HEK293 (cell line): ENCODE measurements around the gene AKAP6.

ENCODE experiments used
- CTCF ChIP-seq: fragments of 450-650 bp; formaldehyde crosslinking; IDR thresholded peaks from 2 replicates; pipeline ENCODE4 v1.5.1; 2016; ENCODE audit warnings: missing biosample characterization, missing genetic modification characterization
- SALL2 ChIP-seq: fragments of 450-650 bp; formaldehyde crosslinking; IDR thresholded peaks from 2 replicates; pipeline ENCODE4 v1.5.0; 2017; ENCODE audit warnings: missing biosample characterization, mild to moderate bottlenecking, missing genetic modification characterization, borderline replicate concordance
- ZNF140 ChIP-seq: fragments of 450-650 bp; formaldehyde crosslinking; IDR thresholded peaks from 2 replicates; pipeline ENCODE4 v1.5.1; 2016; ENCODE audit warnings: missing biosample characterization, missing genetic modification characterization
- ZNF184 ChIP-seq: fragments of 450-650 bp; IDR thresholded peaks from 2 replicates; pipeline ENCODE4 v1.5.1; 2018; ENCODE audit warnings: missing biosample characterization, mild to moderate bottlenecking, missing genetic modification characterization

DNA sequence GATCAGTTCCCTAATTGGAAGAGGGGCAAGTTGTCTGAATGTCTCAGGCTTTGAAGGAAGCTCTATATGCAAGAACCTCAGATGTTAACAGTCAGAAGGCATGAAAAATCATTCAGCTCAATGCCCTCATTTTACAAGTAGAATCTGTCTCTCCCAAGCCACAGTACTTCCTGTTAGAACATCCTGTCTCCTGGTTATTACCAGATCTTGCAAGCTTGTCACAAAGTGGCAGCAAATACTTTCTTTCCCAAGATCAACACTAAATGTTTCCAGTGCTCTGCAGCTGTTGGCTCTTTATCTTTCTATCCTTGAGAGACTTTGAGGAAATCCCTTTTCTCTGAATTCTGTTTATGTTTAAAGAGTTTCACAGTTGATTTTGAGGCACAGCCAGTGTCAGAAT lies 235.5 kb downstream of the AKAP6 start:
- TF ChIP-seq SALL2 (tag by site-specific recombination) = no peak
- TF ChIP-seq ZNF184 = no peak
- no peak for TF ChIP-seq CTCF (tag by site-specific recombination)
- TF ChIP-seq ZNF140 (tag by site-specific recombination) = no peak
